T-helper 17 cell (primary cell): ENCODE results near the gene ZCCHC24. TPM values are rescaled to one million over a fixed set of nuclear protein-coding genes. Genes with fewer than 3 reads are reported as not detected.

Experiments used
- ATAC-seq: fragments of 150-1000 bp; cut with Tn5 transposase; 2 replicates; pipeline ENCODE4 v1.10.0; 2021; ENCODE audit warnings: mild to moderate bottlenecking, moderate library complexity
- DNase-seq, 3 donors: peaks; one replicate each; pipeline versions ENCODE4 v3.0.0 to v3.0.0-alpha.2; 2020 to 2021
- H3K9me3 ChIP-seq: one replicate; pipeline ENCODE4 v1.7.0; 2013; ENCODE audit warnings: low read length, mild to moderate bottlenecking; ENCODE audit not compliant: control insufficient read depth, poor library complexity, severe bottlenecking
- H3K27ac Mint-ChIP-seq: one replicate; pipeline ENCODE4 v1.8.0; 2022; ENCODE audit warnings: mild to moderate bottlenecking, moderate library complexity, mixed read lengths
- H3K27me3 Mint-ChIP-seq: one replicate; pipeline ENCODE4 v1.8.0; 2022; ENCODE audit warnings: mixed read lengths
- H3K36me3 Mint-ChIP-seq: one replicate; pipeline ENCODE4 v1.8.0; 2022; ENCODE audit warnings: low read depth, mixed read lengths
- H3K4me1 Mint-ChIP-seq: one replicate; pipeline ENCODE4 v1.8.0; 2022; ENCODE audit warnings: mild to moderate bottlenecking, mixed read lengths
- H3K4me3 Mint-ChIP-seq: one replicate; pipeline ENCODE4 v1.8.0; 2022; ENCODE audit warnings: mild to moderate bottlenecking, moderate library complexity, mixed read lengths
- total RNA-seq, 4 donors: library from RNA in 2 of 4; stranded (reverse) in 2 of 4; gene quantifications; one replicate each; pipeline ENCODE4 v1.2.3 and lab custom pipeline; 2022 to 2026

Gene ZCCHC24
- total RNA-seq, 2 donors from 2014 or later = 1.1 to 1.3 TPM

DNA sequence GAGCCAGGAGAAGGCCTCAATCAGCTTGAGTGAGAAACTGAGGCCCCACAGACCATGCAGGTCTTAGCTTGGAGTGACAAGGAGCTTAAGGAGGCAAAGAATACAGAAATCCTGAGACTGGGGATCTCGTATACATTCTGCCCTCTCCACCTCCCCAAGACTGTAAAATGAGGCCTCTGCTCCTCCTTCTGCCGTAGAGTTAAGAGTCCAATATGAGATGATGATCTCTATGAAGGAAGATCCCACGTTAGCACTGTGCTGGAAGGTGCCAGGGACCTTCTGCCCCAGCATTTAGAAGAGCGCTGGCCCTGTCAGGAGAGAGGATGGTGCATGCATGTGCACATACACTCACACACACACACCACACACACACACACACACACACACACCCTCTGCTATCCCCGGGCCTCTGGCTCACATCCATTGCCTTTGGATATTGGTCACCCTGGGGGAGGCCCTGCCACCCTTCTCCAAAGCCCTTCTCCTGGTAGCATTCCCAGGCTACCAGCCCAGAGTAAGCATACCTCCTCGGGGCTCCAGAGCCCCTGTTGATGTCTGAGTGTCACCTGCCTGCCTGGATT lies 15.0 kb downstream of the ZCCHC24 start:
- no peaks in the 10 kb centered on the region for H3K9me3 ChIP-seq
- H3K4me1 Mint-ChIP-seq = peaks cover 7% of the 10 kb centered on the region
- no peaks in the 10 kb centered on the region for H3K27me3 Mint-ChIP-seq
- no peak overlapping the region for H3K4me3 Mint-ChIP-seq
- H3K27ac Mint-ChIP-seq = no peak overlapping the region
- no peaks in the 10 kb centered on the region for H3K36me3 Mint-ChIP-seq
- no peak for DNase-seq
- ATAC-seq = no peak

DNA sequence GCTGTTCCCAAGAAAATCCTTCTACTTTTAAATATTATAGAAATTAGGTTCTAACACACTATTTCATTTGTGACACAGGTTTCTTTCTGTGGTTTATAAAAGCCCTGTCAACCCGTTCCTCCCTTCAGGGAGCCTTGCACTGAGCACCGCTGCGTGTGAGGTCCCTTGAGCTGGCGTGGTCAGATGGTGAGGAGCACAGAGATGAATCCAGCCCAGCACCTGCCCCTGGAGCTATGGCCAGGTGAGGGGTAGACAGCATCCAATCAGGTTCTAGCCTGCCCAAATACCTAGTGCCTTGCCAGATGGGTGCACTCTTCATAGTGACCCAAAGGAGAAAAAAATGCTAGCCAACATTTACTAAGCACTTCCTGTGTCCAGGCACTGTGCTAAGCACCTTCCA lies 15.7 kb downstream of the ZCCHC24 start:
- H3K27me3 Mint-ChIP-seq = no peaks in the 10 kb centered on the region
- H3K9me3 ChIP-seq = no peaks in the 10 kb centered on the region
- H3K4me1 Mint-ChIP-seq = peaks cover 7% of the 10 kb centered on the region
- no peaks in the 10 kb centered on the region for H3K36me3 Mint-ChIP-seq
- DNase-seq = no peak
- ATAC-seq = no peak
- H3K27ac Mint-ChIP-seq = no peak overlapping the region
- H3K4me3 Mint-ChIP-seq = no peak overlapping the region

DNA sequence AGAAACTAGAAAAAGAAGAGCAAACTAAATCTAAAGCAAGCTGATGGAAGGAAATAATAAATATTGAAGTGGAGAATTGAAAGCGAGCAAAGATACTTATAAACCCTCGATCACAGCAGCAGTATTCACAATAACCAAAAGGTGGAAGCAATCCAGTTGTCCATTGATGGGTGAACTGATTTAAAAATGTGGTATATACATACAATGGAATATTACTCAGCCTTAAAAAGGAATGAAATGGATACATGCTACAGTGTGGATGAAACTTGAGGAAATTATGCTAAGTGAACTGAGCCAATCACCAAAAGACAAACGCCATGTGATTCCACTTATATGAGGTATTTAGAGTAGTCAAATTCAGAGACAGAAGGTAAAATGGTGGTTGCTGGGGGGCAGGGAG lies 17.5 kb downstream of the ZCCHC24 start:
- Mint-ChIP-seq H3K27ac (no peak overlapping the region), H3K4me3 (no peak overlapping the region), H3K36me3 (peaks cover 5% of the 10 kb centered on the region), H3K27me3 (no peaks in the 10 kb centered on the region), H3K4me1 (peaks cover 6% of the 10 kb centered on the region)
- DNase-seq = no peak
- no peaks in the 10 kb centered on the region for H3K9me3 ChIP-seq
- no peak for ATAC-seq

DNA sequence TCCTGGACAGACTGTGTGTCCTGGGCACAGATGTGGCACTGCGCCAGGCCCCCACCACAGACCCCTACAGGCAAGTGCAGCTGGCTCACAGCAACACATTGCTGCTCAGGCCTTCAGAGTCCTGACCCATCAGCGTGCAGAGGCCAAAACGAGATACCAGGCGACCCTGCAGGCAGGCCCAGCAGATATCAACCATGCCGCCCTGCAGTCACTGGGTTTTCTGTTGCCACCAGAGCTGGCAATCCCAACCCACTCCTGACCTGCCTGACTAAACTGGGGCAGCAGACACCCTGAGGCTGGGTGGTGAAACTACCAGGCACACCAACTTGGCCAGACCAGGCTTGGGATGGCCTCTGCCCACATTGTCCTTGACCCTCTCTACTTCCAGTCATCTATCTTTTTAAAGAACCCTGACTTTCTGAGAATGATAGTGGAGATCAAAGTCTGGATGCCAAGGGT lies 20.3 kb downstream of the ZCCHC24 start:
- H3K9me3 ChIP-seq = no peaks in the 10 kb centered on the region
- no peak overlapping the region for H3K4me3 Mint-ChIP-seq
- DNase-seq (no peak), ATAC-seq (no peak)
- H3K27me3 Mint-ChIP-seq = no peaks in the 10 kb centered on the region
- H3K36me3 Mint-ChIP-seq = peaks cover 5% of the 10 kb centered on the region
- H3K4me1 Mint-ChIP-seq = peaks cover 6% of the 10 kb centered on the region
- H3K27ac Mint-ChIP-seq = no peak overlapping the region

DNA sequence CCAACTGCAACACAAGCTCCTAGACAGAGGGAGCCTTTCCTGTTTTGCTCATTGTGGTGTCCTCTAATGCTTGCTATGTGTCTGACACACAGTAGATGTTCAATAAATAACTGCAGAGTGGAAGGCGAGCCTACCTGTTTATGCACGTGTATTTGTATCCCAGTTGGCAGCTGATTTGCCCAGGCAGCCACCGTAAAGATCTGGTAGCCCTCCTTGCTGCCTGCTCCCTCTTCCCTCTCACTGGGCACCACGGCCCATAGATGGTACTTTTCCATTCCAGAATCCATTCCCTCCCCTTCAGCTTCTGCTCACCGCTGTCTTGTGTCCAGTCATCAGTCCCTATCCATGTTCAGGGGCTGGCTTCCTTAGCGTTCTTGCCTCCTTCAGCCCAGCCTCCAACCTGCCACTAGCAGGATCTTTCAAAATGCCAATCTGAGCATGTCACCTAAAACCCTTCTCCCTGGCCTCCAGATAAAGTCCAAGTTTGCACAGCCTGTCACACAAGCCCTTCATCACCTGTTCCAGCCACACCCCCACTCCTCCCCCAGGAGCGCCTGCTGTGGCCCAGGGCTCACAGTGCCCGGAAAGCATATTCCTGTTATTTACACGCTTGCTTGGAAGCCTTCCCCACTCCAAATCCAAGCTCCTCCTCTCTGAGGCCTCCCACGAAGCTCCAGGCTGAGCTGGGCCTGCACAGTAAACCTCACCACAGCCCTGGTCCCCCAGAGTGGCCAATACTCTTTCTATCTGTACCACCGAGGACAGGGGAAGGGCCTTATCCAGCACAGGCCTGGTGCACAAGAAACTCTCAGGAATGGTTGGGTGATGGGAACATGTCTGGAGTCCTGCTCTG lies 21.0 kb downstream of the ZCCHC24 start:
- no peak for ATAC-seq
- peaks cover 5% of the 10 kb centered on the region for H3K36me3 Mint-ChIP-seq
- no peaks in the 10 kb centered on the region for H3K9me3 ChIP-seq
- no peak for DNase-seq
- no peaks in the 10 kb centered on the region for H3K27me3 Mint-ChIP-seq
- H3K27ac Mint-ChIP-seq = no peak overlapping the region
- peaks cover 6% of the 10 kb centered on the region for H3K4me1 Mint-ChIP-seq
- no peak overlapping the region for H3K4me3 Mint-ChIP-seq

DNA sequence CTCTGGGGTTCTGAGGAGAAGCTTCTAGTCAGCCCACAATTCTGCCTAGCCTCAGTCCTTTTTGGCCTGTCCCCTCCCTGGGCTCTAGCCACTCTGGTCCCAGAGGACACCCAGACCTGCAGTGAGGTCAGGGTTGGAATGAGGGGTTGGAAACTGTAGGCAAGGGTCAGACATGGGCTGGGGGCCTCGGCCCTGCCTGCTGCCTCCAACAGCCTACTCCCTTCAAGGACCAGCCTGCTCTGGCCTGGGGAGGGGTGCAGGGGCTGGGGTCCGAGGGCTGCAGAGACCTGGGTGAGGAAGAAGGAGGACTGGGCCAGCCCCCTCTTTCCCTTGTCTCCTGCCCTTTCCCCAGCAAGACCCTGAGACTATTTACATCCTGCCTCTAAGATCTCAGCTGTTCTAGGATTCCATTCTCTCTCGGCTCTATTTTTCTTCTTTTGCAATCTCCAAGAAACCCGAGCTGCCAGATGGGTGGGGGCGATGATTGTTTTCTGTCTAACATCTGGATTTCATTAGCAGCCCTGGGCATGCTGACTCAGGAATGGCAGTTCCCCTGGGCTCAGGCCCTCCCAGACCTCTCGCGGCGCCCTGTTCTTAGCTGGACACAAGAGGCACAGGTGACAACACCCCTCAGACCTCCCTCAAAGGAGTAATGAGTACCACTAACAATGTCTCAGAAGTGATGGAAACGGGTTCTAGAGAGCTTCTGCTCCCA lies 23.1 kb downstream of the ZCCHC24 start:
- Mint-ChIP-seq H3K27me3 (no peaks in the 10 kb centered on the region), H3K36me3 (peaks cover 5% of the 10 kb centered on the region), H3K4me1 (peaks cover 3% of the 10 kb centered on the region), H3K27ac (no peak overlapping the region), H3K4me3 (no peak overlapping the region)
- no peak for DNase-seq
- ATAC-seq = no peak
- H3K9me3 ChIP-seq = no peaks in the 10 kb centered on the region

DNA sequence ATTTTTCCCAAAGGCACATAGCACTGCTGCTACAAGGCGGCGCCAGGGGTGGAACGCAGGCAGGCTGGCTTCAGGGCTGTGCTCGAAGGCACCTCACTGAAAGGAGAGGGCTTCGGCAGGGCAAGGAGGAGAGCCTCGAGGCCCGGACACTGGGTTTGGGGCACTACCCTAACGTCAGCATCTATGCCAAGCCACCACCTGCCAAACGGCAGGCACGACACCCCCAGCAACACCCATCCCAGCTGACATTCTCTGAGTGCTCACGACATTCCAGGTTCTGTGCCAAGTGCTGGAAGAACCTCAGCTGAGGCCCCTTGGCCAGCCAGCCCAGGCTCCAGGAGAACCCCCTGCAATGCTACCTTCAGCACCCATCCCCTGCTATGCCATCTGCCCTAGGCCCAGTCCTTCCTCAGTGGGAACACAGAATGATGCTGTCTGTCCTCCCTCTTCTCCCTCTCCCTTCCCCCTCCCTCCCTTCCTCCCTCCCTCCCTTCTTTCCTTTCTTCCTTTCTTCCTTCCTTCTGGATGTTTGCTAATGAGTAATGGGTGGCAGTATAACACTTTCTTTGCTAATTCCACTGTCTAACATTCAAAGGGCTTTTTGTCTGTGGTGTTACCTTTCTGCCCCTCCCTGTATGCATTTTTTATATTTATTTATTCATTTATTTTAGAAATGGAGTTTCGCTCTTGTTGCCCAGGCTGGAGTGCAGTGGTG lies 24.3 kb downstream of the ZCCHC24 start:
- DNase-seq = no peak
- ATAC-seq = no peak
- Mint-ChIP-seq H3K27ac (no peak overlapping the region), H3K27me3 (no peaks in the 10 kb centered on the region), H3K4me3 (no peak overlapping the region), H3K36me3 (peaks cover 5% of the 10 kb centered on the region), H3K4me1 (peaks cover 4% of the 10 kb centered on the region)
- no peaks in the 10 kb centered on the region for H3K9me3 ChIP-seq

DNA sequence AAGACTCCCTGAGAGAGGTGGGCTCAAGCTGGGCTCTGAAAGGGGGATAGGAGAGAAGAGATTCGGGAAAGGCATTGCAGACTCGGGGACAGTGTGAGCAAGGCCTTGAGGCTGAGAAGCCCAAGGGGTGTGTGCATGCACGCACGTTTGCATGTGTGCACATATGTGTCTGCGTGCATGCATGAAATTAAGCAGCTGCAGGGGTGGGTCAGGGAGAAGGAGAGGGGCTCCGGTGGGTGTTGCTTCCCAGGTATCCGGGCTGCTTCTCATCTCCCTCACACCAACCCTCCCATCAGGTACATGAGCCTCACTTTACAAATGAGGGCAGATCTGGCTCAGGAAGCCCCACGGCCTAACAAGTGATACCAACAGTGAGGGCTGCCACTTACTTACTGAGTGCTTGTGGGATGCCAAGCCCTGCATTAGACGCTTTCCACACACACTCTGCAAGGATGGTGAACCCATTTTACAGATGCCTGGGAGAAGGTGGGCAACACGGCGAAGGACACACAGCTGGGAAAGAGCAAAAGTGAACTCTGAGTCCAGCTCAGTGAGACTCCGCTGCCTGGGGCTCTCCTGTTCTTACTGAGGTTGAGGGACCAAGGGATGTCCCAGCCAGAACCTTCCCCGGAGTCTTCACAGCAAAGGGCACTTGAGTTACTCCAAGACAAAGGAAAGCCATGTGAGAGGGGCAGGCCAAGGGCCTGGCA lies 26.4 kb downstream of the ZCCHC24 start:
- no peaks in the 10 kb centered on the region for H3K9me3 ChIP-seq
- Mint-ChIP-seq H3K36me3 (peaks cover under 1% of the 10 kb centered on the region), H3K4me3 (no peak overlapping the region), H3K27me3 (no peaks in the 10 kb centered on the region), H3K4me1 (peaks cover 2% of the 10 kb centered on the region), H3K27ac (no peak overlapping the region)
- ATAC-seq (no peak), DNase-seq (no peak)

DNA sequence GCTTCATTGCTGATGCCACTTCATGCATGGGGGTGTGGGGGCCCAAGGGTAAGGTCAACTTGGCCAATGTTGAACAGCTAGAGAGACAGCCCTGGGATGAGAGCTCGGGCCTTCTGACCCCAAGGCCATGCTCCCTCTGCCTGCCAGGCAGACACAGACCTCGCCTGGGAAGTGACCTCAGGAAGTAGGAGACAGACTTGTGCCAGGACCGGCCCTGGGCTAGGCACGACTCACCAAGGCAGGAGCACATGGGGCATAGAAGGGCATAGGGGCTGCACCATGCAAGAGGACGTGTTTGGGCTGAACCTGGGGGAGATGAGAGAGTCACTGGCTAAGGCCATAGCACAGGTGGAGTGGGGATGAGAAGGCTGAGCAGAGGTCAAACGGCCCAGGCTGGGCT lies 27.1 kb downstream of the ZCCHC24 start:
- H3K36me3 Mint-ChIP-seq = no peaks in the 10 kb centered on the region
- H3K4me3 Mint-ChIP-seq = no peak overlapping the region
- H3K27ac Mint-ChIP-seq = no peak overlapping the region
- DNase-seq (no peak), ATAC-seq (no peak)
- peaks cover 2% of the 10 kb centered on the region for H3K4me1 Mint-ChIP-seq
- no peaks in the 10 kb centered on the region for H3K27me3 Mint-ChIP-seq
- no peaks in the 10 kb centered on the region for H3K9me3 ChIP-seq

DNA sequence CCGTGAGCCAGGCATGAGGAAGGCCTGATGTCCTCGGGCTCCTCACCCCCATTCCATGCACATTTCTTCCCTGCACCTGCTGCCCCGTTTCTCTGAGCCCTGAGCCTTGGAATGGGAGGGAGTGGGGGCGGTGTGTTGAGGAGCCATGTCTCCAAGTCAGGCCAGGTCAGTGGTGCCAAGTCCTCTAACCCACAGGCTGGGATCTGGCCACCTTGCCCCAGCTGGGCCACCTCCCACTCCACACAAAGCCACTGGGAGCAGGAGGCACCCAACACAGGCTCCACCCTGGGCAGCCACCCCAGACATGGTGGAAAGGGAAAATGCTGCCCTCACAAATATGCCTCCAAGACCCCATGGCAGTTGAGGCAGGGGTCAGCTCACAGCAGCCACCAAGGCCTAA lies 27.7 kb downstream of the ZCCHC24 start:
- Mint-ChIP-seq H3K4me3 (no peak overlapping the region), H3K36me3 (no peaks in the 10 kb centered on the region), H3K4me1 (peaks cover 6% of the 10 kb centered on the region), H3K27me3 (no peaks in the 10 kb centered on the region), H3K27ac (no peak overlapping the region)
- no peak for DNase-seq
- ATAC-seq = no peak
- no peaks in the 10 kb centered on the region for H3K9me3 ChIP-seq

DNA sequence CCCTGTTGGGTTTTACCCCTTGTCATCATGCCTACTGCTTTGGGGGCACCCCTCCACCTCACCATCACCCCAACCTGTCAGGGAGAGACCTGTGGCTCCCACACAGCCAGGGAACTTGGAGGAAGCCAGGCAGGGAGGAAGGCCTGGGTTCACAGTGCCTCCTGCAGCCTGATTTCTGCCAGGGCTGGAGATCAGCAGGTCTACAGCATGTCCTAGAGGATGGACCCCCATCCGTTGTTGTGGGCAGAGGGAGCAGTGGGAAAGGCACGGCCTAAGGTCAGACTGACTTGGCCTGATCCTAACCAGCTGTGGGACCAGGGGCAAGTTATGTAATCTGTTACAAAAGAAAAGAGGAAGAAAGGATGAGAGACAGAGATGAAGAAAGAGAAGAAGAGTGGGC lies 28.2 kb downstream of the ZCCHC24 start:
- ATAC-seq (no peak), DNase-seq (no peak)
- Mint-ChIP-seq H3K36me3 (no peaks in the 10 kb centered on the region), H3K27me3 (no peaks in the 10 kb centered on the region), H3K4me1 (peaks cover 6% of the 10 kb centered on the region), H3K4me3 (no peak overlapping the region), H3K27ac (no peak overlapping the region)
- no peaks in the 10 kb centered on the region for H3K9me3 ChIP-seq

DNA sequence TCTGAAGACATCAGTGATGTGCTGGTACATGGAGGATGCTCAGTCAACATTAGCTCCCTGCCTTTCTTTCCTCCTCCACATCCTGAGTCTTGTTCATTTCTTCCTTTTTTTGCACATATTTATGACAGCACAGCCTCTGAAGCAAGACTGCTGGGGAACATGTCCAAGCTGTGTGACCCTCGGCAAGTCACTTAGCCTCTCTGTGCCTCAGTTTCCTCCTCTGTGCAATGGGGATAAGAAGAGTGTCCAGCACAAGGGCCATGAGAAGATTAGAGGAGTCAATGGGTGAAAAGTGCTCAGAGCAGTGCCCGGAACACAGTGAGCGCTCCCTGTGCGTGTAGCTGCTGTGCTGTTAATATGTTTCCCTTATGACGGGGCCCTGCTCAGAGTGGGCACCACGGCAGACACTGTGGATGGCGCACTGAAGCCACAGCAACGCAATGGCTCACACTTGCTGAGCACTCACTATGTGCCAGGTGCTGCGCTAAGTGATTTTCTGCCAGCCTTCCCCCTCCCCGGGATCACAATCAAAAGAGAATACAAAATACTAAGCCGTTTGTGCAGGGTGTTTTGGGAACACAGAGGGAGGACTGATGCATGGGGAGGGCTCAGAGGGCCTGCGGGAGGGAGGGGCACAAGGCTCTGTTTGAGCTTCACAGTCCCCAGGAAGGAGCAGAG lies 28.7 kb downstream of the ZCCHC24 start:
- no peaks in the 10 kb centered on the region for H3K27me3 Mint-ChIP-seq
- ATAC-seq = no peak

More for the DNA sequence above, 28.7 kb downstream of the ZCCHC24 start:
- Mint-ChIP-seq H3K4me3 (no peak overlapping the region), H3K36me3 (no peaks in the 10 kb centered on the region), H3K4me1 (peaks cover 6% of the 10 kb centered on the region), H3K27ac (no peak overlapping the region)
- no peak for DNase-seq
- H3K9me3 ChIP-seq = no peaks in the 10 kb centered on the region
